NCI-H510A treated with DMSO at 0.1 percent for 48 hours (cell line): ENCODE data around the gene SMARCC1.
"Not testable (repeated sequence)": the region's sequence is repeated elsewhere in the genome, so short reads cannot be mapped to it uniquely, and the experiment has no call there.

Source experiments
- DNase-seq: peaks from one replicate; lab custom pipeline; 2025; lab: John Stamatoyannopoulos, UW

Gene SMARCC1

GRCh38 chr3:47766186-47766585 is 15.5 kb downstream of the SMARCC1 start:
- DNase-seq, result no peak

GRCh38 chr3:47762233-47762632 is 19.5 kb downstream of the SMARCC1 start:
- no peak for DNase-seq

- DNase-seq, result no peak
Measured at GRCh38 chr3:47761046-47761445, 20.6 kb downstream of the SMARCC1 start.

DNA sequence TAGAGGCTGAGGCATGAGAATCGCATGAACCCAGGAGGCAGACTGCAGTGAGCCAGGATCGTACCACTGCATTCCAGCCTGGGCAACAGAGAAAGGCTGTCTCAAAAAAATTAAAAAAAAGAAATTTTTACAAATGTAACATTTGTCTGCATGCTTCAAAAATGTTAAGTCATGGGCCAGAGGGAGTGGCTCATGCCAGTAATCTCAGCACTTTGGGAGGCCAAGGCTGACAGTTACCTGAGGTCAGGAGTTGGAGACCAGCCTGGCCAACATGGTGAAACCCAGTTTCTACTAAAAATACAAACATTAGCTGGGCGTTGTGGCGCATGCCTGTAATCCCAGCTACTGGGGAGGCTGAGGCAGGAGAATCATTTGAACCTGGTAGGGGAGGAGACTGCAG is 21.5 kb downstream of the SMARCC1 start:
- DNase-seq, result not testable (repeated sequence)

GRCh38 chr3:47758261-47759025 is 23.2 kb downstream of the SMARCC1 start:
- DNase-seq, result no peak

DNA sequence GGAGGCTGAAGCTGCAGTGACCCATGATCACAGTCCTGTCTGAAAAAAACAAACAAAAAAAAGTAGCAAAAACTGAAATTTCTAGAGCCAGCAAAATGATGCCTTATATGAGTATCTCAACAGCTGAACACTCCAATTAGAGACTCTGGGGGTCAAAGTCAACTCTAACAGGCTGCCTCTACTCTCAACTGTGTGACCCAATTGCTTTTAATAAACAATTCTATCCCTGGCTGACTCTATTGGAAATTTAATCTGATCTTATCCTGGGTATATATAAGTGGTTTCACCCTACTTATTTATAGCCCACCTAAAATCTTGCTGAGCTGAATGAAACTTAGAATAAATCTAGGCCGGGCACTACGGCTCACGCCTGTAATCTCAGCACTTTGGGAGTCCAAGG is 29.0 kb downstream of the SMARCC1 start:
- DNase-seq, result no peak

- not testable (repeated sequence) for DNase-seq
Measured at GRCh38 chr3:47750811-47751354, 30.8 kb downstream of the SMARCC1 start.

GRCh38 chr3:47747558-47747957 is 34.1 kb downstream of the SMARCC1 start:
- DNase-seq, result no peak

DNA sequence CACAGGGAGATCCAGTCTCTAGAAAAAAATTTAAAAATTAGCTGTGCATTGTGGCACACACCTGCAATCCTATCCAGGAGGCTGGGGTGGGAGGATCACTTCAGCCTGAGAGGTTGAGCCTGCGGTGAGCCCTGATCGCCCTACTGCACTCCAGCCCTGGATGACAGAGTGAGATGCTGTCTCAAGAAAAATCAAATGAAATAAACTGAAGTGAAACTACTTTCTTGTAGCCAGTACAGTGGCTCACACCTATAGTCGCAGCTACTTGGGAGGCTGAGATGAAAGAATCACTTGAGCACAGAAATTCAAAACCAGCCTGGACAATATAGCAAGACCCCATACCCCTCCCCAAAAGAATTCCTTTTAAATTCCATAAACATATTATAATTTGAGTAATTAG is 35.4 kb downstream of the SMARCC1 start:
- DNase-seq, result no peak

GRCh38 chr3:47743855-47744254 is 37.8 kb downstream of the SMARCC1 start:
- no peak for DNase-seq

DNA sequence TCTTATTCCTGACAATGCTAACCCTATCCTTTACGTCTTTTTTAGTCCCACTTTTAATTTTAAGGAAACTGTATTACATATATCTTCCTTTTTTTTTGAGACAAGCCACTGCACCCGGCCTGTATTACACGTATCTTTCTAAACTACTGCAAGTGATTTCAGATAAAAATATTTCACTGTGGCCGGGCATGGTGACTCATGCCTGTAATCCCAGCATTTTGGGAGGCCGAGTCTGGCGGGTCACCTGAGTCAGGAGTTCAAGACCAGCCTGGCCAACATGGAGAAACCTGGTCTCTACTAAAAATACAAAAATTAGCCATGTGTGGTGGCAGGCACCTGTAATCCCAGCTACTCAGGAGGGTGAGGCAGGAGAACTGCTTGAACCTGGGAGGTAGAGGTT is 38.3 kb downstream of the SMARCC1 start:
- DNase-seq, result not testable (repeated sequence)

- no peak for DNase-seq
Measured at GRCh38 chr3:47741925-47742324, 39.8 kb downstream of the SMARCC1 start.

DNA sequence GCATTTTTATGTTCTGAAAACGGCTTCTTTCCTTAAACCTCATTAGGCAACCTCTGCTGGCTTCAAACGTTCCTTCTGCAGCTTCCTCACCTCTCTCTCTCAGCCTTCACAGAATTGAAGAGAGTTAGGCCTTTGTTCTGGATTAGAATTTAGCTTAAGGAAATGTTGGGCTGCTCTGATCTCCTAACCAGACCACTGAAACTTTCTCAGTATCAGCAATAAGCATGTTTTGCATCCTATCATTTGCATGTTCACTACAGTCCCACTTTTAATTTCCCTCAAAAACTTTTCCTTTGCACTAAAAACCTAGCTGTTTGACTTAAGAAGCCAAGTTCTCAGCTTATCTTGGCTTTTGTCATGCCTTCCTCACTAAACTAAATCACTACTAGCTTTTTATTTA is 49.5 kb downstream of the SMARCC1 start:
- no peak for DNase-seq

DNA sequence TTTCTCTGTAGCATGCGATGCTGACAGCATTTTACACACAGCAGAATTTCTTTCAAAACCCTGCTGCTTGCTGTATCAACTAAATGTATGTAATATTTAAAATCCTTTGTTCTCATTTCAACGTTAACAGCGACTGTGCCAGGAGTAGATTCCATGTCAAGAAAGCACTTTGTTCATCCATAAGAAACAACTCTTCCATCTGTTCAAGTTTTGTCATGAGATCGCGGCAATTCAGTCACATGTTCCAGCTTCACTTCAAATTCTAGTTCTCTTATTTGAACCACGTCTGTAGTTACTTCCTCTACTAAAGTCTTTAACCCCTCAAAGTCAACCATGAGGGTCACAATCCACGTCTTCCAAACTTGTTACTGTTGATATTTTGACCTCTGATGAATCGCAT is 50.6 kb downstream of the SMARCC1 start:
- no peak for DNase-seq

- no peak for DNase-seq
Measured at GRCh38 chr3:47722859-47723258, 58.8 kb downstream of the SMARCC1 start.

DNA sequence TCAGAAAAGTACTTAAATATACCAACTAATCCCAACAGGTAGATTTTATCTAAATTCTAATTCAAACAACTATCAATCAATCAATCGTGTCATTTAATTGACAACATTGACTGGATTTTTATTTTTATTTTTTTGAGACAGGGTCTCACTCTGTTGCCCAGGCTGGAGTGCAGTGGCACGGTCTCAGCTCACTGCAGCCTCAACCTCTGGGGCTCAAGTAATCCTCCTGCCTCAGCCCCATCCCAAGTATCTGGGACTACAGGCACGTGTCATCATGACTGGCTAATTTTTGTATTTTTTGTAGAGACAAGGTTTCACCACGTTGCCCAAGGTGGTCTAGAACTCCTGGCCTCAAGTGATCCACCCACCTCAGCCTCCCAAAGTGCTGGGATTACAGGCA is 64.2 kb downstream of the SMARCC1 start:
- not testable (repeated sequence) for DNase-seq

DNA sequence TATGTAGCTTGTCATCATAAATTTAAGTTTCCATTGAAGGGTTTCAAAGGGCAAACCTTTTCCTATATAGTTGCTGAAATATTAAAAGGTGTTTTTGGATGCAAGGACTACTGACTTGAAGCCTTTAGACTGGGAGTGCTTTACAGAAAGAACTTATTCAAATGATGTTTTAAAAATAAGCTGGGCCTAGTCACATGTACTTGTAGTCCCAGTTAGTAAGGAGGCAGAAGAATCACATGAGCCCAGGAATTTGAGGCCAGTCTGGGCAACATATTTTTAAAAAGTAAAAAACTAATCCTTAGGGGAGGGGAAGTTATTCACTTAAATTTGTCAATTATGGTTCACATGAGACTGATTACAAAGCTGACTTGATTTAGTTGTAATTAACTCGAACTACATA is 65.0 kb downstream of the SMARCC1 start:
- DNase-seq, result no peak

DNA sequence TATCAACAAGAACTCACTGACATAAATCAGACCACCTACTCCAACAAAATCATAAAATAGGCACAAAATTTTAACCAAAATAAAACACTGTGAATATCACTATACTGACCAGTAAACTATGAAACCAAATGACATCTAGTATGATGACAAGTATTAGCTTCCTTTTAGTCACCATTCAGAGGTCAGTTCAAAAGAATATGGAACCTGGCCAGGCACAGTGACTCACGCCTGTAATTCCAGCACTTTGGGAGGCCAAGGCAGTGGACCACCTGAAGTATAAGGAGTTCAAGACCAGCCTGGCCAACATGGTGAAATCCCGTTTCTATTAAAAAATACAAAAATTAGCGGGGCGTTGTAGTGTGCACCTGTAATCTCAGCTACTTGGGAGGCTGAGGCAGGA is 65.8 kb downstream of the SMARCC1 start:
- DNase-seq, result no peak

GRCh38 chr3:47714606-47715005 is 67.1 kb downstream of the SMARCC1 start:
- no peak for DNase-seq

DNA sequence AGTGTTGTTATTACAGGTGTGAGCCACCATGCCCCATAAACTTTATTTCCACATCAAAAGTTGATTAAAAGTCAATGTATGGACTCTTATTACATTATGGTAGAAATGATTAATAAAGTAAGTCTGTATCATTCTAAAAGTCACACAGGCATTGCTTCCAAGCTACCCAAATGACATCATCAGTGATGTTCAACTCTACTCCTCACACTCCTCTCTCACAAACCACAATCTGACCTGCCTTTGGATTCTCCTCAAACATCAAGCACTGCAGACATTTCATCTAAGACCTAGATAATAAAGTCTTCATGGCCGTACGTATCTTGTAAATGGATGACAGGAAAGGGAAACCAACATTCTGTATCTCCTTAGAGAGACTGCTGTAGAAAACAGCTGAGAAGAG is 68.0 kb downstream of the SMARCC1 start:
- no peak for DNase-seq

GRCh38 chr3:47712398-47712797 is 69.3 kb downstream of the SMARCC1 start:
- DNase-seq, result no peak

DNA sequence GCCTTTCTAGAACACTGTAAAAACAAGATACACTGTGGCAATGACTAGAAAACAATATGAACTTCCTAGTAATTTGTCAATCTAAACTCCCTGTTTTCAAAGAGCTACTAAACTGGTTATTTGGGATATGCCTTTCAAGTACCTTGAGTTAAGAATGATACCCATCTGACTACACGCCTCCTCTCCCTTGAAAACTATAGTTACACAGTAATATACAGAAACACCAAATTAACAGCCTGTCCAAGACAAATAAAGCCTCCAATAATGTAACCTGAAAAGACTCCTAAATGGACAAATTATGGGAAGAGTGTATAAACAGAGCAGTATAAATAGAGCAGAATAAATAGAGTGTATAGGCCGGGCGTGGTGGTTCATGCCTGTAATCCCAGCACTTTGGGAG is 70.1 kb downstream of the SMARCC1 start:
- DNase-seq, result no peak

GRCh38 chr3:47705391-47705790 is 76.3 kb downstream of the SMARCC1 start:
- DNase-seq, result no peak

DNA sequence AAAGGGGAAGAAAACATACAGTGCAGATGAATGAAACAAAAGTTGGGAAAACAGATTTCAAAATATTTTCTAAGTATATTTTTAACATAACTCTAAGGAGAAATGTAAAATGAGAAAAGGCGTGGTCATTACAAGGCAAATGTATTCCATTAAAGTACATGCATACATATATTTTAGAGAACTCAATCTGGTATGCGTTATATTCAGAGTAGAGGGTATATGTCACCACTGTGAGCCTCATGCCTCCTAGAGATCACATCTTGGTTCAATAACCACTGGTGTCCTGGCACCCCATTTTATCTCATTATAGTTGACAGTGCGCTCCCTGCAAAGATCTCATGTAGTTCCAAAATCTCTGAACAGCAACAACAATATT is 77.5 kb downstream of the SMARCC1 start:
- no peak for DNase-seq
